Fibroblast of peridontal ligament (primary cell): ENCODE data around the gene DUSP7.

ENCODE experiments used
- DNase-seq: peaks from one replicate; pipeline ENCODE4 v3.0.0-alpha.2; 2010; ENCODE audit errors: extremely low read depth

The DUSP7 gene

GRCh38 chr3:52026041-52026440, 30.3 kb downstream of the DUSP7 start:
- DNase-seq, result no peak

DNA sequence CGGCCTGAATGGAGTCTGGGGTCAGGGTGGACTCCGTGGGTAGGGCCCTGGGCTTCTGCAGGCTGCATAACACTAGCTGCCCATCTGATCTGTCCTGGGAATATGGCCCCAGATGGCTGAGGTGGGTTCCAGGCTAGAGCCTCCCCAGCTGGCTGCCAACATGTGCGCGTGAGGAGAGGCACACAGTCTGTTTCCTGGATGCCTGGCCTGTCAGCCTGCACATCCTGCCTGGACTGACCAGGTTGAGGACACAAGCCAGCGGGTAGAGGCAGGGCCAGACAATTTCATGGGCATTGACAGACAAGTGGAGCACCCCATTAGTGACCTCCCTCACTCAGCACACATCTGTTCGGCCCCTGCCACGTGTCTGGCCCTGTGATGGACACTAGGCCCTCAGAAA, 30.9 kb downstream of the DUSP7 start:
- no peak for DNase-seq

GRCh38 chr3:52024765-52025452, 31.5 kb downstream of the DUSP7 start:
- DNase-seq, result no peak

- DNase-seq, result no peak
Observed at GRCh38 chr3:52023860-52024764, 32.3 kb downstream of the DUSP7 start.

DNA sequence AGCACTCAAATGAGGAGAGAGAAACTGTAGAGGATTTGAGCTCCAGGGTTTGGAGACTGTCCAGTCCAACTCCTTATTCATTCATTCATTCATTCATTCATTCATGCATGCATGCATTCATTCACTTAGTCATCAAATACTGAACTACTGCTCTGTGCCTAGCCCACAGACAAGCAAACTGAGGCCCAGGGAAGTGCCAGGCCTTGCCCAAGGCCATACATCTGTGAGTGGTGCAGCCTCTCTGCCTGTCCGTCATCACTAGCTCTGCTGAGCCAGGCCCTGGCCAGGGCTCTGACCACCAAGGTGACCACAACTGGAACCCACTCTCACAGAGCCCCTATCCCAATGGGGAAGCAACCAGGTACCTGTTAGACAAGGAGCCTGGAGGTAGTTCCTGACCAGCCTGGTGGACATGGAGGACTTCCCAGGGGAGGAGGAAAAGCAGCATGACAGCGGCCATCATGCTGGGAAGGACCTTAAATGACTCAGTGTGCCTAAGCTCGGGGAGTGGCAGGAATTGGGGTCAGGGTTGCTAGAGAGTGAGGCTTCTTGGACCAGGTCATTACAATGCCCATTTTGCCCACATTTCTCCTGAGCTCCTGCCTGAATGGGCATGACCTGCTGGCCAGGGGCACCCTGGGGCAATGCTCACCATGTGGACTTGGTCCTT, 33.1 kb downstream of the DUSP7 start:
- no peak for DNase-seq

GRCh38 chr3:52022323-52023100, 33.9 kb downstream of the DUSP7 start:
- peak; percentile 35 for DNase-seq

GRCh38 chr3:52021489-52022268, 34.7 kb downstream of the DUSP7 start:
- no peak for DNase-seq

- no peak for DNase-seq
Observed at GRCh38 chr3:52020796-52021195, 35.6 kb downstream of the DUSP7 start.

DNA sequence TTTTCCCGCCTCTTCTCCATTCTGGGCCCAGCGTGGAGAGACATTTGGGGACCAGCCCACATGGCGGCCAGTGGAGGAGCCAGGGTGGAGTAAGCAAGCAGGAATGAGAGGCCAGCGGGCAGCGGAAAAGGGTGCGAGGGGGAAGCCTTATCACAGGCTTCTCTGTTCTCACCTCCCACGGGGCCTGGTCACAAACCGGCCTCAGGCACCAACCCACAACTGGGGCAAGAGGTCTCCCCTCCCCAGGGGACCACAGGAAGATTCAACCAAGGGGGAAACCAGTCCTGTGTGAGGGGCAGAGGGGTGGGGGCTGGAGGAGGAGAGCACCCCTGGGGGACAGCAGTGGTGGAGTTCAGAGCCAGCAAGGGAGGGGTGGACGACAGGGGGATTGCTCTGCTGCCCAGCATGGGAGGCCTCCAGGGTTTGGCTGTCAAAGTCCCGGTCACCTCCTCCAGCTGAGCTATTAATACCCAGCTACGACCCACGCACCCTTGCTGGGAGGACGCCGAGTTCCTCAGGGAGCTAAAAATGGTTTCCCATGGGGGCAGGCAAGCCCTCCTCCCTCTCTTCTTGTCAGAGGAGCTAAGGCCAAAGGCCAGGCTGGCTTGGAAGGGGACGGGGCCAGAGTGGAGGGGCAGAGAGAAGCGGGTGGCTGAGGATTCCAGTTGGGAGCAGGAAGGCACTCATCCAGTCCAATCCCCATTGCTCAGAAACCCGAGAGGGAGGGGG, 36.9 kb downstream of the DUSP7 start:
- DNase-seq, result no peak

- DNase-seq, result no peak
Observed at GRCh38 chr3:52018319-52019000, 37.9 kb downstream of the DUSP7 start.

- DNase-seq, result no peak
Observed at GRCh38 chr3:52017586-52017985, 38.8 kb downstream of the DUSP7 start.

DNA sequence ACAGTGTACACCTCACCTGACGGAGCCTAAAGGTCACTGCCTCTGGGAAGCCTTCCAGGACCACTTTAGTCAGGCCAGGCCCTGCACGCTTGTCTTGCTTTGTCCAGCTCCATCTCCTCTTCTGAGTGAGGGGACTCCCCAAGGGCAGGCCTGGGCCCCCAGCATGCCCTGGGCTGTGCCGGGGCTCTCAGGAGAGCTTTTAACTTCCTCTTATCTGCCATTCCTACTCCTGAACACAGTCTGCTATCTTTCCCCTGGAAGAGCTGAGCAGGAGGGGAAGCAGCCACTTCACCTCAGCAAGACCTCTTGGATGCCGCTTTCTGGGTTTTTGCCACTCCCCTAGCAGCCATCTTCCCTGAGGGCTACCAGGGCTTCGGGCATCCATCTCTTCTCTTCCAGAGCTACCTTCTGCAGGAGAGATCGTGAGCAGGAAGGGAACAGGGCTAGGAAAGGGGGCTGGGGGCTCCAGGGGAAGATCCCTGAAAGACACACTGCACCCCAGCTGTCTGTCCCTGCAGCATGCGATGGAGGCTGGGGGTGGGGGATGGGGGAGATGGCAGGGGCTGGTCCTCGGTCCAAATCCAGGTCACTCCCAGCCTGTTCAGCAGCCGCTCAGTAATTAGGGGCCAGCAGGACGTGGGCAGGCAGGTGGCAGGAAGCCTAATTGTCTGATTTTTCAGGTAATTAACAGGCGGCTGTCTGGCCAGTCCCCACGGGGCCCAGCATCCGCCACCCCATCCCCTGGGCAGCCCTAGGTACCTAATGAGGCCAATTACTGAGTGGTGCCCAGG, 40.7 kb downstream of the DUSP7 start:
- no peak for DNase-seq

DNA sequence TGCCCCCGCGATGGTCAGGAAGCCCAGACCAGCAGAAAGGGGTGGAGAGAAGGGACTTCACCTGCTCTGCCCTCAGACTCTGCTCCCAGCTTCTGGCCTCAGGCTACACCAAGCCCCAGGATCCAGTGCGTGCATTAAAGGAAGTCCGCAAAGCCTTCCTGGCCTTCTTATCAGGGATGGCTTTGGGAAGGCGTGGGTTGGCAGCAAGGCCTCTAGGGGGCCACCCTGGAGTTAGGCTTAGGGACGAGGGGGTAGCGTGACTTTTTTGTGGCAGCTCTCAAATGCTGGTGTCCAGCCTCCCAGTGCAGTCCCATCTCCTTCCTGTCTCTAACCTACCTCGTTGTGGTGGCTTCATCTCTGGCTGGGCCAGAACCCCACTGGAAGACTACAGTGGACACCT, 41.8 kb downstream of the DUSP7 start:
- no peak for DNase-seq

DNA sequence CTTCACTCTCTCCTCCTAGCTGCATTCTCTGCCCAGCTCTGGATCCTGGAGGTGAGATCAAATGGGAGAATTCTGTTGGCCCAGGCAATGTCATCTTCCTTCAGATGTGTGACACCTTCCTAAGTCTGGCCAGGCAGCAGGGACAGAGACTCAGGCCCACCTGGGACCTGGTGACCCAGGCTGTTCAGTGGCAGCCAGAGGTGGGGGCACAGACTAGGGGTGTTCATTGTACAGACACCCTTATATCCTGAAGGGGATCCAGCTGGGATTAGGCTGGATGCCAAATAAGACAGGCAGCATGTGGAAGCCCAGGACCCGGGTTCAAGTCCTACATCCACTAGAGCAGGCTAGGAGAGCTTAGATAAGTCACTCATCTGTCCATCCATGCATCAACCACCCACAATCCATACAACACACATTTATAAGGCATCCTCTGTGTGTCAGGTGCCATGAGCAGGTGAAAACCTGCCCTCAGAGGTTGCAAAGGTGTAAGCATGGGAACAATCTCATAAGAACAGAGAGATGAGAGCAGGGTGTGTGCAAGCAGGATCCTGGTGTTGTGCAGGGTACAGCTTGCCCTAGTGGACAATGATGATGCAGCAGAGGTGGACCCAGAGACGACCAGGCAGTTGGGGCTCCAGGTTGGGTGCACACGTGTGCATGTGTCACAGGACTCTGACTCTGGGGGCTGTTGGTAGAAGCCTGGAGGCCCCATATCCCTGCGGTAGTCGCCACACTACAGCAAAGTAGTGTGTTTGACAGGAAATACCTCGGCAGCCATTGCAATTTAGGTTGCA, 42.4 kb downstream of the DUSP7 start:
- DNase-seq, result no peak

DNA sequence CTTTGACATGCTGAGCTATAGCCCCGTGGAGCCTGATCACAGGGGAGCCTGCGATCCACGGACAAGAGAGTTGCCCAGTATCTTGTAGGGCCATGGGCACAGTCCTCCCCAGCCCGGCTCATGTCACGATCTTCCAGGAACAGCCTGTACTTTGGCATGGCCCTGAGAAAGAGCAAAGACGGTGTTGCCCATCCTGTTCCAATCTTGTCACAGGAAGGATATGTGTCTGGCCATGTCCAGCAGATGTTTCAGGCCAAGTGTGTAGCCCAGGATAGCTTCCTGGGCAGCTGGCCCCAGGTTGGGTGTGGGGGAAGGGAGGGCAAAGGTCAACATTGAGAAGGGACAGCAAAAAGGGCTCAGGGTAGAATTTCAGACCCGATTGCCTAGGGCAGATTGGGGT, 43.7 kb downstream of the DUSP7 start:
- no peak for DNase-seq

DNA sequence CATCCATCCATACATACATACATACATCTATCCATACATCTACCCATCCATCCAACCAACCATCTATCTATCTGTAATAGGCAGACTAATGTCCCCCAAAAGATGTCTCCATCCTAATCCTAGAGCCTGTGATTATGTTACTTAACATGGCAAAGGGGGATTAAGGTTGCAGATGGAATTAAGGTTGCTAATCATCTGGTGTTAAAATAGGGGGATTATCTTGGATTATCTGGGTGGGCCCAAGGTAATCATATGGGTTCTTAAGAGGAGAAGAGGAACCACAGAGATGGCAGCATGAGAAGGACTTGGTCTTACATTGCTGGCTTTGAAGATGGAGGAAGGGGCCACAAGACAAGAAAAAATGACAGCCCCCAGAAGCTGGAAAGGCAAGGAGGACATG, 45.9 kb downstream of the DUSP7 start:
- DNase-seq, result no peak

GRCh38 chr3:52007291-52007690, 49.1 kb downstream of the DUSP7 start:
- no peak for DNase-seq

DNA sequence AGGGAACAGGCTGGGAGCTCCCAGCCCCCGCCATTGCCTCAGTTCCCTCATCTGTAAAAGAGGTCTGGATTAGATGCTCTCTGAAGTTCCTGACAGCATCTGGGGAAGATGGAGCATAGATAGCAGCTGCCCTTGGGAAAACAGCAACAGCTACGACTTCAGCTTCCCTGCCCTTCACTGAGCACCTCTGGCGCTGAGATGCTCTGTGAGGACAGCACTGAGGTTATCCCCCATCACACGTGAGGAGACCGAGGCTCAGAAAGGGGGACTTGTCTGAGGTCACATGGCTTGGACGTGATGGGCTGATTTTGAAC, 49.6 kb downstream of the DUSP7 start:
- no peak for DNase-seq
